ENCODE measurements around the gene DOCK8.
"Not testable (repeated sequence)": the region's sequence is repeated elsewhere in the genome, so short reads cannot be mapped to it uniquely, and the experiment has no call there.

The DOCK8 gene

GRCh38 chr9:227860-228259 lies 13.2 kb downstream of the DOCK8 start:
- DNase-seq, result no peak

- no peak for DNase-seq
These were observed 14.4 kb downstream of the DOCK8 start for GRCh38 chr9:228929-229695.

- DNase-seq, result not testable (repeated sequence)
These were observed 17.0 kb downstream of the DOCK8 start for GRCh38 chr9:231625-232024.

GRCh38 chr9:233708-234107 lies 19.0 kb downstream of the DOCK8 start:
- DNase-seq, result not testable (repeated sequence)

- DNase-seq, result no peak
These were observed 22.6 kb downstream of the DOCK8 start for GRCh38 chr9:237141-237857.

GRCh38 chr9:237858-238345 lies 23.2 kb downstream of the DOCK8 start:
- no peak for DNase-seq

- DNase-seq, result no peak
These were observed 27.9 kb downstream of the DOCK8 start for GRCh38 chr9:242461-243080.

- no peak for DNase-seq
These were observed 33.8 kb downstream of the DOCK8 start for GRCh38 chr9:248278-248961.

- no peak for DNase-seq
These were observed 34.4 kb downstream of the DOCK8 start for GRCh38 chr9:249025-249424.

GRCh38 chr9:250039-250438 lies 35.4 kb downstream of the DOCK8 start:
- DNase-seq, result no peak

GRCh38 chr9:250625-251024 lies 36.0 kb downstream of the DOCK8 start:
- DNase-seq, result no peak

- no peak for DNase-seq
These were observed 36.7 kb downstream of the DOCK8 start for GRCh38 chr9:251398-251797.

- no peak for DNase-seq
These were observed 38.9 kb downstream of the DOCK8 start for GRCh38 chr9:253539-253938.

GRCh38 chr9:254516-254915 lies 39.9 kb downstream of the DOCK8 start:
- no peak for DNase-seq

GRCh38 chr9:257957-258356 lies 43.3 kb downstream of the DOCK8 start:
- no peak for DNase-seq

- no peak for DNase-seq
These were observed 45.0 kb downstream of the DOCK8 start for GRCh38 chr9:259405-260404.

- DNase-seq, result no peak
These were observed 49.6 kb downstream of the DOCK8 start for GRCh38 chr9:264231-264630.

- DNase-seq, result no peak
These were observed 50.7 kb downstream of the DOCK8 start for GRCh38 chr9:265209-265870.

- no peak for DNase-seq
These were observed 51.6 kb downstream of the DOCK8 start for GRCh38 chr9:266228-266627.

- no peak for DNase-seq
These were observed 54.0 kb downstream of the DOCK8 start for GRCh38 chr9:268616-269015.

- no peak for DNase-seq
These were observed 54.5 kb downstream of the DOCK8 start for GRCh38 chr9:269081-269711.
